Caco-2 (cell line): ENCODE measurements around the gene CD248. TPM values are rescaled to one million over a fixed set of nuclear protein-coding genes. Genes with fewer than 3 reads are reported as not detected.

Experiments used
- BruUV-seq: library from RNA; stranded (reverse); fragments of 400-500 nt; replicated peaks from 2 replicates; lab custom pipeline; 2021; lab: Mats Ljungman, UMichigan
- CTCF ChIA-PET: fragments of 300-600 bp; sonication (Branson Sonifier 250); formaldehyde crosslinking; loops from one replicate; lab custom pipeline; 2022; ENCODE audit warnings: antibody characterized with exemption; lab: Charles Lee
- POLR2A ChIA-PET: fragments of 300-600 bp; sonication (Branson Sonifier 250); formaldehyde crosslinking; loops from one replicate; lab custom pipeline; 2022; ENCODE audit warnings: antibody characterized with exemption; lab: Charles Lee
- DNase-seq, 2 experiments: peaks; one replicate each; pipeline versions ENCODE4 v3.0.0 to v3.0.0-alpha.2; 2020 to 2022
- H3K27me3 ChIP-seq: replicated peaks from 2 replicates; pipeline ENCODE4 v1.6.0; 2011; ENCODE audit warnings: low read length; ENCODE audit not compliant: control insufficient read depth, insufficient read depth
- H3K36me3 ChIP-seq: 2 replicates; pipeline ENCODE4 v1.5.1; 2011; ENCODE audit warnings: low read length; ENCODE audit not compliant: control insufficient read depth, insufficient read depth
- H3K4me1 ChIP-seq: fragments of 250-450 bp; sonication (Bioruptor Pico); 2 replicates; pipeline ENCODE4 v1.5.1; 2020; ENCODE audit warnings: mild to moderate bottlenecking
- H3K4me3 ChIP-seq: 2 replicates; pipeline ENCODE4 v1.5.1; 2011; ENCODE audit warnings: low read depth, mild to moderate bottlenecking, control low read depth, low read length
- H3K9me3 ChIP-seq: fragments of 250-450 bp; sonication (Bioruptor Pico); 2 replicates; pipeline ENCODE4 v1.5.1; 2020; ENCODE audit warnings: mild to moderate bottlenecking, moderate library complexity
- H3K27ac Mint-ChIP-seq: one replicate; pipeline ENCODE4 v1.8.0; 2022; ENCODE audit warnings: mixed read lengths; ENCODE audit not compliant: unreplicated experiment
- H3K27me3 Mint-ChIP-seq: one replicate; pipeline ENCODE4 v1.8.0; 2022; ENCODE audit warnings: mixed read lengths; ENCODE audit not compliant: insufficient read depth, unreplicated experiment
- H3K36me3 Mint-ChIP-seq: one replicate; pipeline ENCODE4 v1.8.0; 2022; ENCODE audit warnings: mild to moderate bottlenecking, mixed read lengths; ENCODE audit not compliant: insufficient read depth, unreplicated experiment
- H3K4me1 Mint-ChIP-seq: one replicate; pipeline ENCODE4 v1.8.0; 2022; ENCODE audit warnings: low read depth, mixed read lengths; ENCODE audit not compliant: unreplicated experiment
- H3K4me3 Mint-ChIP-seq: one replicate; pipeline ENCODE4 v1.8.0; 2022; ENCODE audit warnings: mild to moderate bottlenecking, moderate library complexity, mixed read lengths; ENCODE audit not compliant: unreplicated experiment
- H3K9me3 Mint-ChIP-seq: one replicate; pipeline ENCODE4 v1.8.0; 2022; ENCODE audit warnings: mixed read lengths; ENCODE audit not compliant: unreplicated experiment
- CTCF ChIP-seq, 2 experiments: fragments of 200-600 bp in 1 of 2; IDR thresholded peaks; 1 replicate in 1 of 2; 2 replicates in 1 of 2; pipeline versions ENCODE4 v1.5.1 to v1.8.0; 2011 to 2022; ENCODE audit warnings: antibody characterized with exemption in 1 of 2, control low read depth in 1 of 2, inconsistent platforms in 1 of 2, low read depth in 1 of 2, low read length in 1 of 2, mild to moderate bottlenecking in 1 of 2, moderate library complexity in 1 of 2; ENCODE audit not compliant: insufficient read depth in 1 of 2, severe bottlenecking in 1 of 2, unreplicated experiment in 1 of 2
- intact Hi-C: fragments of 100-400 bp; cut with micrococcal nuclease; formaldehyde crosslinking; loops from one replicate; pipeline ENCODE4 v1.10.0; 2022; ENCODE audit not compliant: unreplicated experiment
- total RNA-seq: library from RNA; stranded (reverse); gene quantifications from 2 replicates; pipeline ENCODE4 v1.2.3, GENCODE V29; 2022

The CD248 gene
- total RNA-seq, 1 experiment from 2014 or later: 0.27 TPM

- TF ChIP-seq CTCF (IDR thresholded peaks at IDR 0.05; ENCODE audit: insufficient read depth in 1 of 2, low read depth in 1 of 2, low read length in 1 of 2, severe bottlenecking in 1 of 2, unreplicated experiment in 1 of 2): no peak
- Histone ChIP-seq H3K9me3 (no peaks in the 10 kb centered on the region), H3K27me3 (no peaks in the 10 kb centered on the region), H3K36me3 (peaks cover 5% of the 10 kb centered on the region; the same call in 1 of the 2 replicates), H3K4me3 (peak overlapping the region; percentile 63), H3K4me1 (peaks cover 21% of the 10 kb centered on the region)
- Mint-ChIP-seq H3K9me3 (no peaks in the 10 kb centered on the region), H3K4me1 (peaks cover 15% of the 10 kb centered on the region), H3K36me3 (peaks cover 31% of the 10 kb centered on the region), H3K27me3 (peaks cover under 1% of the 10 kb centered on the region), H3K4me3 (peak overlapping the region; percentile 87), H3K27ac (peak overlapping the region; percentile 94)
- BruUV-seq: no TSS peak
- no peak for DNase-seq
- intact Hi-C loops: no loop called here
- POLR2A ChIA-PET: no interaction called here
- CTCF ChIA-PET: no interaction called here
These were observed 29.5 kb downstream of the CD248 start for GRCh38 chr11:66287211-66287888.

- CTCF ChIA-PET: interaction anchor here (0.6 kb wide), 1 partner anchor 208 kb away, joined by 3 read pairs; no protein-coding TSS in a partner anchor
- H3K27me3 Mint-ChIP-seq: no peaks in the 10 kb centered on the region
- no peak for DNase-seq
- H3K27ac Mint-ChIP-seq: no peak overlapping the region
- peaks cover 36% of the 10 kb centered on the region for H3K36me3 Mint-ChIP-seq
- POLR2A ChIA-PET: no interaction called here
- intact Hi-C loops: no loop called here
- Histone ChIP-seq H3K9me3 (no peaks in the 10 kb centered on the region), H3K4me3 (no peak overlapping the region), H3K36me3 (peaks cover 5% of the 10 kb centered on the region; the same call in 1 of the 2 replicates), H3K27me3 (no peaks in the 10 kb centered on the region), H3K4me1 (peaks cover 19% of the 10 kb centered on the region)
- peaks cover 15% of the 10 kb centered on the region for H3K4me1 Mint-ChIP-seq
- BruUV-seq: no TSS peak
- no peak for TF ChIP-seq CTCF (IDR thresholded peaks at IDR 0.05; ENCODE audit: insufficient read depth in 1 of 2, low read depth in 1 of 2, low read length in 1 of 2, severe bottlenecking in 1 of 2, unreplicated experiment in 1 of 2)
- peak overlapping the region; percentile 16 for H3K4me3 Mint-ChIP-seq
- no peaks in the 10 kb centered on the region for H3K9me3 Mint-ChIP-seq
These were observed 30.1 kb downstream of the CD248 start for GRCh38 chr11:66286699-66287098.

- Mint-ChIP-seq H3K27ac (no peak overlapping the region), H3K27me3 (no peaks in the 10 kb centered on the region), H3K4me3 (no peak overlapping the region), H3K4me1 (peaks cover 18% of the 10 kb centered on the region), H3K36me3 (peaks cover 45% of the 10 kb centered on the region), H3K9me3 (no peaks in the 10 kb centered on the region)
- peaks cover 20% of the 10 kb centered on the region for H3K4me1 ChIP-seq
- DNase-seq: peak in 1 of 2 experiments; percentile 25
- POLR2A ChIA-PET: no interaction called here
- no peak for TF ChIP-seq CTCF (IDR thresholded peaks at IDR 0.05; ENCODE audit: insufficient read depth in 1 of 2, low read depth in 1 of 2, low read length in 1 of 2, severe bottlenecking in 1 of 2, unreplicated experiment in 1 of 2)
- no peaks in the 10 kb centered on the region for H3K27me3 ChIP-seq
- H3K36me3 ChIP-seq: peaks cover 5% of the 10 kb centered on the region; the same call in 1 of the 2 replicates
- CTCF ChIA-PET: interaction anchor here (0.6 kb wide), 1 partner anchor 72 kb away, joined by 3 read pairs; no protein-coding TSS in a partner anchor
- no peaks in the 10 kb centered on the region for H3K9me3 ChIP-seq
- BruUV-seq: no TSS peak
- intact Hi-C loops: no loop called here
- no peak overlapping the region for H3K4me3 ChIP-seq
These were observed 31.4 kb downstream of the CD248 start for GRCh38 chr11:66285250-66285947.
